ENCODE measurements around the gene SIRT3. TPM values are rescaled to one million over a fixed set of nuclear protein-coding genes. Genes with fewer than 3 reads are reported as not detected.
"Not testable (repeated sequence)": the region's sequence is repeated elsewhere in the genome, so short reads cannot be mapped to it uniquely, and the experiment has no call there.

SIRT3 gene
- total RNA-seq, 1 donor from 2014 or later = 39.7 TPM

- ATAC-seq = no peak
- DNase-seq (ENCODE audit: missing footprints) = no peak
- intact Hi-C loops (cut with DNase I) = no loop called here
These were observed 15.4 kb upstream of the SIRT3 start for GRCh38 chr11:251550-251949.

DNA sequence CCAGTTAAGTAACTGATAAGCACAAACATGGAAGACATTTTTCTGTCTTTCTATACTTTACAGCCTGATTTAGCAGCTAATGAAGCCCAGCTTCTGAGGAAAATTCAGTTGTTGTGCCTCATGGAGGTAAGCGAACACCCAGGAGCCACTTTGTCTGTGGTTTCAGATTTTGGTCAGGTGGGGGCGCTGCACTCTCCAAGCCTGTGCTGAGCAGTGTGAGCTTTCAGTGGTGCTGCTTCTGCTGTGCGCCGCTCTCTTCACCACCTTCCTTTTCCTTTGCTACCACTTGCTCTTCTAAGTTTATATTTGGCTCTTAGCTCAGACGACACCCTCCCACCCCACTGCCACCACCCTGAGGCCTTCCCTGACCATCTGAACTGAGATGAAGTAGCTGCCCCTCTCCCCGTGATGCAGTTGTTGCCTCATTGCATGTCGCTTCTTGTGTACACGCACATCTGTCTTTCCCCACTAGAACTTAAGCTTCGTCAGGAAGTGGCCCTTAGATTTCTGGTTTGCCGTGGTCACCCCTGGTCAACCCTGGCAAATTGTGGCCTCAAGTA lies 14.7 kb upstream of the SIRT3 start:
- DNase-seq (ENCODE audit: missing footprints) (no peak), ATAC-seq (peak; percentile 53)
- intact Hi-C loops (cut with DNase I) = no loop called here

GRCh38 chr11:250274-250673 lies 14.1 kb upstream of the SIRT3 start:
- ATAC-seq = no peak
- intact Hi-C loops (cut with DNase I) = no loop called here
- DNase-seq (ENCODE audit: missing footprints) = no peak

GRCh38 chr11:249062-249461 lies 12.9 kb upstream of the SIRT3 start:
- intact Hi-C loops (cut with DNase I) = no loop called here

DNA sequence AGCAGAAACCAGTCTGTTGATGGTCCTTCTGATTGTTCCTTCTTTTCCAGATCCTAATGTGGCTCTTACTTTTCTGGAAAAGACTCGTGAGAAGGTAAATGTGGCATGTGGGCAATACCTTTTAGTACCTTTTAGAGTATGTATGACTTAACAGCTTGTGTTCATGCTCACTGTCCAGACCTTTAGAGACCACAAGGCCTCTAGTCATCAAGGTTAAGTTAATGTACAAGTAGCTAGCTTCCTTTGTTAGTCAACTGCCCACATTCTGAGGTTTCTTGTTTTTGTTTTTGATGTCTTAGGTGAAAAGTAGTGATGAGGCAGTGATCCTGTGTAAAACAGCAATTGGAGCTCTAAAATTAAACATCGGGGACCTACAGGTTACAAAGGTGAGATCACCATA lies 8.2 kb upstream of the SIRT3 start:
- ATAC-seq (no peak), DNase-seq (ENCODE audit: missing footprints) (no peak)
- intact Hi-C loops (cut with DNase I) = no loop called here

More at GRCh38 chr11:249062-249461, 12.9 kb upstream of the SIRT3 start:
- no peak for DNase-seq (ENCODE audit: missing footprints)
- no peak for ATAC-seq

- ATAC-seq = peak; percentile 76
- DNase-seq (ENCODE audit: missing footprints) = no peak
- intact Hi-C loops (cut with DNase I) = no loop called here
These were observed 5.5 kb upstream of the SIRT3 start for GRCh38 chr11:241634-242033.

- intact Hi-C loops (cut with DNase I) = no loop called here
- DNase-seq (ENCODE audit: missing footprints) = no peak
These were observed 4.2 kb upstream of the SIRT3 start for GRCh38 chr11:240315-240714.

GRCh38 chr11:238346-238745 lies 2.2 kb upstream of the SIRT3 start:
- DNase-seq (ENCODE audit: missing footprints); ATAC-seq: not testable (repeated sequence)
- intact Hi-C loops (cut with DNase I) = loop anchor here (5.0 kb wide), 1 partner anchor 119 kb away; no protein-coding TSS in a partner anchor

More at GRCh38 chr11:240315-240714, 4.2 kb upstream of the SIRT3 start:
- ATAC-seq = no peak

DNA sequence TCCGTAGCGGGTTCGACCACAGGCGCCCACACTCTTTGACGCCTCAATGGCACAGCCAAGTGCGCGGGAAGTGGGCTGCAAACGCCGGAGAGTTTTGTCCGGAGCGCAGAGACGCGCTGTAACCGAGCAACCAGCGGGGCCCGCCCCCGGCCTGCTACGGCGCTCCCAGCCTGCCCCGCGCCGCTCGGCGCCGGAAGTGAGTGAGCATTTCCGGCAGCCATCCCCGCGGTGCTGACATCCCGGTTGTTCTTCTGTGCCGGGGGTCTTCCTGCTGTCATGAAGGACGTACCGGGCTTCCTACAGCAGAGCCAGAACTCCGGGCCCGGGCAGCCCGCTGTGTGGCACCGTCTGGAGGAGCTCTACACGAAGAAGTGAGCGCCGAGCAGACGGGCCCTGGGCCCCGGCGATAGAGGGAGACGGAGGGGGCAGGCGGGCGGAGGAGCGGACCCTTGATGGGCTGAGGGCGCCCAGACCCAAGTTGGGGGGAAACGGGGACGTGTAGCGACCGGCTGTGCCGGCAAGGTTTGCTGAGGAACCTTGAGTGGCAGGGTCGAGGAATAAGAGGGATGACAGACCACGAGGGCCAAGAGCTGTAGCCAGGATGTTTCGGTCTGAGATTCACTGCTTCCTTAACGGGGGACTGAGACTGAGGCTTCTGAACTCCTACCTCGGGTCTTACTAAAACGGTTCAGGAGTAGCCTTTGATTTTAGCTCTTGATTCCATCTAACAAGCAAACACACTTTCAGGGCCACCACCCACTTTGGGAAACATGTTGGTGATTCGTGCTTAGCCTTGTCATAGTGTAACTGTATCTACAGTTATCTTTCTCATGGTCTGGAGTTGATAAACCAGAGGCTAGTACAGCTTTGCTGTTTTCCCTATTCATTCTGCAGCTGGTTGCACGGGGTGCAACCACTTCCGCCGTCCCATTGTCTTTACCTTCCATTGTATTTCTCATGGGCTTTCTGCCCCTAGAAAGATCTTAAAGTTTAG lies 929 bp upstream of the SIRT3 start, which contains the start of gene PSMD13:
Gene PSMD13 (plus strand): TSS at position 203 of the 994 bp plus-strand sequence. CDS start 74 bp downstream, at position 277.
- ATAC-seq (peak; percentile 91), DNase-seq (ENCODE audit: missing footprints) (peak; percentile 94)
- intact Hi-C loops (cut with DNase I) = loop anchor here (1.0 to 5.0 kb wide), 2 partner anchors 30 to 120 kb away; partner anchors contain the start of genes BET1L and RIC8A

GRCh38 chr11:235609-235996 lies 539 bp downstream of the SIRT3 start:
- no peak for ATAC-seq
- no peak for DNase-seq (ENCODE audit: missing footprints)
- intact Hi-C loops (cut with DNase I) = loop anchor here (5.0 kb wide), 1 partner anchor 122 kb away; no protein-coding TSS in a partner anchor

- no peak for ATAC-seq
- intact Hi-C loops (cut with DNase I) = loop anchor here (5.0 kb wide), 1 partner anchor 122 kb away; no protein-coding TSS in a partner anchor
- DNase-seq (ENCODE audit: missing footprints) = no peak
These were observed 962 bp downstream of the SIRT3 start for GRCh38 chr11:235180-235579.

GRCh38 chr11:232783-233565 lies 3.2 kb downstream of the SIRT3 start:
- DNase-seq (ENCODE audit: missing footprints) = no peak
- intact Hi-C loops (cut with DNase I) = loop anchor here (1.0 kb wide), 1 partner anchor 25 kb away; no protein-coding TSS in a partner anchor
- no peak for ATAC-seq

GRCh38 chr11:230431-230830 lies 5.7 kb downstream of the SIRT3 start:
- DNase-seq (ENCODE audit: missing footprints) = no peak
- intact Hi-C loops (cut with DNase I) = no loop called here
- no peak for ATAC-seq

GRCh38 chr11:227824-228379 lies 8.2 kb downstream of the SIRT3 start:
- DNase-seq (ENCODE audit: missing footprints) (no peak), ATAC-seq (no peak)
- intact Hi-C loops (cut with DNase I) = no loop called here

DNA sequence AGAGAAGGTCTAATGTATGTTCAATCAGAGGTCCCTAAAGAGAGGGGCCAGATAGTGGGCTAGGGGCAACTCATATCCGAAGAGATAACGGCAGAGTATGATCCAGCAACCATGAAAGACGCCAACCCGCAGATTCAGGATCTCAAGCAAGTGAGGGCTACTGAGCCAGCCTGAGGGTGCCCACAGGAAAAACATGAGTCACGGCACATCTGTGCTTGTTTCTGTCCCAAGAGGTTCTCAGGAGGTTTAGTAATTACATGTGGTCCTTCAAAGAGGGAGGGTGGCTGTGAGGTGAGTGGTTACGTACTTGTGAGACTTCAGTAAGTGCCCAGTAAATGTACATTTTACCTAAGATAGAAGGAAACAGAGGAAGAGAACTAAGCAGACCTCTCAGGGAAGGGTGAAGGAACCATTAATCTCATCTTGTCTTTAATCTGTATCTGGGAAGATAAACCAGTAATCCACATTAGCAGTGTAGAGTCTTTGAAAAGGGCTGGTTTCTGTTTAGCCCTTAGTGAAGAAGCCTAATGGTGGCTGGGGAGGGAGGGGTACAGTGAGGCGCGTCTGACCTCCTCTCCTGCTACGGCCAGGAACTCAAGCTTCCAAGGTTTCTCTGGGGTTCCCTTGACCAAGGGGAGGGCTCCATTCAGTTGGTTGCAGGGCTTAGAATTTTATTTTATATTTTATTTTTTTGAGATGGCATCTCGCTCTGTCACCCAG lies 10.2 kb downstream of the SIRT3 start:
- DNase-seq (ENCODE audit: missing footprints) (no peak), ATAC-seq (no peak)
- intact Hi-C loops (cut with DNase I) = no loop called here

DNA sequence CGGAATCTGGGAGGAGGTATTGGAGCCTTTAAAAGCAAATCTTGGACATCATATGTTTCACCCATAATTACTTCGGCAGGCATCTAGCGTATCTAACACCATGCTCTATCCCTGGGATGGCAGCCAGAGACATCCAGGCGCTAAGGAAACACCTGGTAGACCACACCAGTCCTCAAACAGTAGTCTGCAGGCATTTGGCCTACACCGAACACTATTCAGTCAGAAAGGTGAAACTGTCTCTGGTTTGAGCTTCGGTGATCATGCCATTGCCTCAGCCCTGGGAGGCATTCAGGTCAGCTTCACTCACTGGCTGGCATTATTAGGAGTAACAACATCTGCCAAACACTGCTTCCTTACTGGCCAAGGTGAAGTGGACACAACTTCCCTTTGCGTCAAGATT lies 11.7 kb downstream of the SIRT3 start:
- no peak for ATAC-seq
- no peak for DNase-seq (ENCODE audit: missing footprints)
- intact Hi-C loops (cut with DNase I) = no loop called here

DNA sequence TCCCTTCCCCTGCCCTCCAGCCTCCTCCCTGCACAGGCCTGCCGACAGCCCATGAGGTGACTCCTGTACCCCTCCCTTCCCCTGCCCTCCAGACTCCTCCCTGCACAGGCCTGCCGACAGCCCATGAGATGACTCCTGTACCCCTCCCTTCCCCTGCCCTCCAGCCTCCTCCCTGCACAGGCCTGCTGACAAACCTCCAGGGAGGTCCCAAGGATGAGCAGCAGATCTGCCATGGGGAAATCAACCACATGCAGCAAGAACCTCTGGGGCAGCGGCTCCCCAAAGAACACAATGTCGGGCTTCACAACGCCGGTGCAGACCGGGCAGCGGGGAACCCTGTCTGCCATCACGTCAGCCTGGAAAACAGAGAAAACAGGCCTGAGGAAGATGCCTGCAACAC lies 12.3 kb downstream of the SIRT3 start:
- ATAC-seq = no peak
- DNase-seq (ENCODE audit: missing footprints) = no peak
- intact Hi-C loops (cut with DNase I) = no loop called here
